SK-N-SH (cell line): Measurements from ENCODE around the gene FZD10.

Source experiments
- CTCF ChIP-seq: fragments of 200-600 bp; sonication (generic); IDR thresholded peaks from 2 replicates; pipeline ENCODE4 v1.6.1; 2017; ENCODE audit warnings: antibody characterized with exemption, mild to moderate bottlenecking, moderate library complexity
- IRF3 ChIP-seq: fragments of 150-350 bp; IDR thresholded peaks from 2 replicates; pipeline ENCODE4 v1.6.1; 2016; ENCODE audit warnings: mild to moderate bottlenecking, low read depth, low read length
- NFIC ChIP-seq: IDR thresholded peaks from 2 replicates; pipeline ENCODE4 v1.4.0; 2012; ENCODE audit warnings: borderline replicate concordance
- POLR2AphosphoS5 ChIP-seq: IDR thresholded peaks from 2 replicates; pipeline ENCODE4 v1.6.1; 2012; ENCODE audit warnings: low read depth, low read length
- SIN3A ChIP-seq: IDR thresholded peaks from 2 replicates; pipeline ENCODE4 v1.6.1; 2012; ENCODE audit warnings: low read depth, mild to moderate bottlenecking, low read length, moderate library complexity, borderline replicate concordance
- USF2 ChIP-seq: fragments of 150-350 bp; IDR thresholded peaks from 2 replicates; pipeline ENCODE4 v1.6.1; 2017; ENCODE audit warnings: antibody characterized with exemption, low read length, low read depth, borderline replicate concordance

GRCh38 chr12:130122356-130122755, 39.9 kb upstream of the FZD10 start:
- TF ChIP-seq POLR2AphosphoS5, result no peak
- no peak for TF ChIP-seq CTCF
- no peak for TF ChIP-seq NFIC
- TF ChIP-seq IRF3, result no peak
- no peak for TF ChIP-seq SIN3A
- no peak for TF ChIP-seq USF2
